NCI-H1092 treated with DMSO at 0.1 percent for 48 hours (cell line): ENCODE data around the gene AP5S1.
"Not testable (repeated sequence)": the region's sequence is repeated elsewhere in the genome, so short reads cannot be mapped to it uniquely, and the experiment has no call there.

Experiments used
- DNase-seq: peaks from one replicate; lab custom pipeline; 2025; lab: John Stamatoyannopoulos, UW

The AP5S1 gene

DNA sequence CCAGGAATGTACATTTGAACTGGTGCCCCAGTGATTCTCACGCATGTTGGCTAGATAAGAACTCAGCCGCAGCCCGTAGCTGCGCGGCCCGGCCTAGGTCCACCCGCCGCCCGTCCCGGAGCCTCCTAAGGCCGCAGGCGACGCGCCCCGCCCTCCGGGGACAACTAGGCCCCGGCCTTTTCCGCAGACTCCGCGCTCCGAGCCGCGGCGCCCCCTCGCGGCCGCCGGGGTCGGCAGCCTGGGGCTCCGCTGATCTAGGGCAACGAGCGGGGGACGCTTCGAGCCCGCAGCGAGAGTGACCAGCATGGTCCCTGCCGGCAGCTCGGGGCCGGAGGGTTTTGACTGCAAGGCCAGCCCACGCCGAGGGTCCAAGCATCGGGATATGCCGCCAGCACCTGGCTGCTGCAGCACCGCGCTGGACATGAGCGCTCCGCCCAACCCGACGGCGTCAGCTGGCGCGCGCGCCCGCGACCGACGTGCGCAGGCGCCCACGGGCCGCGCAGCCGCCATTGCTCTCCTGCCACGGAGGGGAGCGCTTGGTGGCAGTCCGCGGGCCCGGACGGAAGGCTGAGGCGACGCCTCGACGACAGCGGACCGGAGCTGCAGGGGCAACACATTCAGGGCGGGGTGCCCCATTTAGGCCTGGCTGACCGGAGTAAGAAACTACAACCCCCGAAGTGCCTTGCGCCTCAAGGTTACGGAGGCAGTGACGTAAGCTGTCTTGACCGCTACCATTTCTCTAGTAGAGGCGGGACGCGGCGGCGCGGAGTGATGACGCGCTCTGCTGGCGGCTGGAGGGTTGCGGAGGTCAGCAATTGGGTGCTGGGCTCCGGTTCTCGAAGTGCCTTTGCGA, at the start of gene AP5S1:
TSS of gene AP5S1 (plus strand) at position 500 of the 853 bp plus-strand sequence. CDS start 1,571 bp downstream, outside the sequence.
- DNase-seq, result peak; percentile 96

DNA sequence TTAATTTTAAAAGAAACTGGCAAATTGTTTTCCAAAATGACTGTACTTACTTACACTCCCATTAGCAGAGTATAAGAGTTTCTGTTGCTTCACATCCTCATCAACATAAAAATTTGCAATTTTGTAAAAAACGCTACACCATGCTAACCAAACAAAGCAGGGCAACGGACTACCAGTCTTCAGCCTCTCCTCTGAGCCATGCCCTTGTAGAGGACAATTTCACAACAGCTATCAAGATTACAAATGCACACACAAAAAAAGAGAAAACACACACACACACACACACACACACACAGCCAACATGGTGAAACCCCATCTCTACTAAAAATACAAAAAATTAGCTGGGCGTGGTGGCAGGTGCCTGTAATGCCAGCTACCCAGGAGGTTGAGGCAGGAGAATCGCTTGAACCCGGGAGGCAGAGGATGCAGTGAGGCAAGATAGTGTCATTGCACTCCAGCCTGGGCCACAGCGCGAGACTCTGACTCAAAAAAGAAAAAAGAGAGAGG, 48.7 kb upstream of the AP5S1 start:
- DNase-seq, result no peak

DNA sequence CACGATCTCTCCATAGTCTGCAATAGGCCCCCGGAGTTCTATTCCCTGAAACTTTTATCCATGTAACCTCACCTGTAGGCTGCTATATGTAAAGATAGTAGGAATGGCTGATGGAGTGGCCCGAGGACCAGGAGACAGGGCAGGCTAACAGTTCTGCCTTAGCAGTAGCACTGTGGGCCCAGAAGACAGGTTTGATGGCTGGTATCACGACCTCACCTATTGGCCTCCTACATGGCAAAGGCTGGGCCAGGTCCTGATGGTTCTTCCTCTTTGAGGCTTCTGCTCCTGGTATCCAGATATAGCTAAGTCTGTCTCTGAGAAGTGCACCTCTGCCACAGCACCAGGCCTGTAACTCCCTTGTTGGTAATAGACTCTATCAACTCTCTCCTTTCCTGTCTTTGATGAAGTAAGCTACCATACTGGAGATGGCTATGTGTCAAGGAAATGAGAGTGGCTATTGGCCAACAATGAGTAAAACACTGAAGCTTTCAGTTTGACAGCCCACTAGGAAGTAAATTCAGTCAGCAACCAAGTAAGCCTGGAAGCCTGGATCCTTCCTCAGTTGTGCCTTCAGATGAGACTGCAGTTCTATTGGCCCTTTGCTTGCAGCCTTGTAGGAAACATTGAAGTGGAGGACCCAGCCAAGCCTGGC, 44.8 kb upstream of the AP5S1 start:
- no peak for DNase-seq

DNA sequence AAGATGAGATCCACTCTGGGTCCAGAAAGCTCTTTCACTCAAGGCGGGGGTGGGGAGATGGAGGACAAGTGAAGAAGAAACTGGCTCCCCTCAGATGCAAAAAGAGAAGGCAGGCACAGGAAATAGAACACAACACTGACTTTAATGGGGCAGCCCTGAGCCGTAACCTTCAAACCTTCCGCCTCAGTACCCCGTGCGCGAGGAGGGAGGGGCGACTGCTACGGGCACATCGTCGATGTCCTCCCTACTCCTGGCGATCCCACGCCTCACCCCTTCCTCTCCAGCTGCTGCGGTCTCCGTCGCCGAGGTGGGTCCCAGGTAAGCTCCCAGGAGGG, 43.0 kb upstream of the AP5S1 start:
- no peak for DNase-seq

DNA sequence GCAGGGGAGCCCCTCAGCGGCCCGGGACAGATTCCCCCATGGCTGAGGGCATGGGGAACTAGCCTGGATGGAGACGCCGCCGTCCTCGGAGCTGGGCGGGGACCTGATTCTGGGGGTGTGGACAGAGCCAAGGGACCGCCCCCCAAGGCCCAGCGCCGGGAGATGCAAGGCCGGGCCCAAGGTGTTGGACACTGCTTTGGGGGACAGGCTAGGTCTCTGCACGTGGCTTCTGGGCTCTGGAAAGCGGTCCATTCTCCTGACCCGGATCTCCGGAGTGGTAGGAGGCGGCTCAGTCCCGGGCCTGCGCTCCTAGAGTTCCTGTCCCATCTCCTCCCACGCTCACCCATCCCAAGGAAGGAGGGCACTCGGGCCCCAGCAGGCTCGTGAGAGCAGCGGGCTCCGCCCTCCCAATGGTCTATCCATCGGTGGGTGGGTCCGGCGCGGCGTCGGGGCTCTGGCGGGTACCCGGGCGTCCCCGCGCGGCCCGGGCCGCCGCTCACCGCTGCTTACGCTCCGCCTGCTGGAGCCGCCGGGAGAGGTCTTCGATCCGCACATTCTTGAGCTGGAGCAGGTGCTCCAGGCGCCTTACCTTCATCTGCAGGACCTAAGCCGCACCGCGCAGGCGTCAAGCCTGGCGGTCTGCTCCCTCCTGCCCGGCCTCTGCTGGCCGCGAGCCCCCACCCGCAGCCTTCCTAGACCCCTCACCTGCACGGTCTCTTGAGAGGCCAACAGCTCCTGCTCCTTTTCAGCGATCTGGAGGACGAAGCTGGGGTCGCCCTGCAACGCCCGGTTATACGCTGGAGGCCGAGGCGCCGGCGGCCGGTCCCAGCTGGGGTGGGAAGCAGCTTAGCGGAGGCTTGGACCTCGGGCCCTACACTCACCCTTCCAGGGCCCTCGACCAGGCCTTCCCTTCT, 42.4 kb upstream of the AP5S1 start:
- no peak for DNase-seq

GRCh38 chr20:3778976-3779375, 41.4 kb upstream of the AP5S1 start:
- DNase-seq, result no peak

GRCh38 chr20:3781153-3781910, 39.0 kb upstream of the AP5S1 start, which contains the start of gene SPEF1:
Gene SPEF1 (minus strand): TSS chr20:3781448. CDS start chr20:3781287, 161 bp downstream.
- peak; percentile 91 for DNase-seq

DNA sequence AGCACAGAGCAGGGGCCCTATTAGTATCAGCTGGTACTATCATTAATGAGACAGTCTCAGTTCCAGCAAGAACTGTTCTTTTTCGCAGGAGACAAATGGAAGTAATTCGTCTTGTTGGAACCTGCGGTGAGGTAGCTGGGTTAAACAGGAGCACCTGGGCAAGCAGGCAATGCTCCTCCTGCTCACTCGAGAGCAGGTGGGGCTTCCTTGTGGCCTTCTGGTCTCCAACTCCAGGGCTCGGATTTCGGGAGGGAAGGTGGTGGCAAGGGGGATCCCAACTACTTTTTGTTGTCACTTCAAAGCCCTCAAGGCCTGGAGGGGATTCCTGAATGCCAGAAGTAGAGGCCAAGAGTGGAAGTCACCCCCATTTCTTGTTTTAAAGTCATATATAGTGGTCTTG, 37.8 kb upstream of the AP5S1 start:
- no peak for DNase-seq

DNA sequence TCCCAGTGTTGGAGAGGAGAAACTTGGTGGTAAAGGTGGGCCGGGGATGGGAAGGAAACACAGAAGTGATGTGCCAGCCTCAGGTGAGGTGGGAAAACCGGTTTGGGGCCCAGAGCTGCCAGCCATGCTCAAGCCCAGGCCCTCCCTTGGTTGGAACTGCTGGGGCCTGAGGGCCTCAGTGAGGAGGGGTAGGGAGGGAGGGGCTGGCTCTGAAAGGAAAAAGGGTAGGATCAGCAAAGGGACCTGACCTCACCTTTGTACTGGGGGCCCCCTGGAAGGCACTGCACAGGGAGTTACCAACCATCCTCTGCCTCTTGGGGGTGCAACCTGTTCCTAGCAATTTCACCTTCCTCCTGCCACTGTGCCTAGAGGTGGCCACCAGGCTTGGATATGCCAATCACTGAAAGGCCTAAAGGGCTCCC, 37.3 kb upstream of the AP5S1 start:
- no peak for DNase-seq

- no peak for DNase-seq
Observed at GRCh38 chr20:3783511-3784195, 36.7 kb upstream of the AP5S1 start.

DNA sequence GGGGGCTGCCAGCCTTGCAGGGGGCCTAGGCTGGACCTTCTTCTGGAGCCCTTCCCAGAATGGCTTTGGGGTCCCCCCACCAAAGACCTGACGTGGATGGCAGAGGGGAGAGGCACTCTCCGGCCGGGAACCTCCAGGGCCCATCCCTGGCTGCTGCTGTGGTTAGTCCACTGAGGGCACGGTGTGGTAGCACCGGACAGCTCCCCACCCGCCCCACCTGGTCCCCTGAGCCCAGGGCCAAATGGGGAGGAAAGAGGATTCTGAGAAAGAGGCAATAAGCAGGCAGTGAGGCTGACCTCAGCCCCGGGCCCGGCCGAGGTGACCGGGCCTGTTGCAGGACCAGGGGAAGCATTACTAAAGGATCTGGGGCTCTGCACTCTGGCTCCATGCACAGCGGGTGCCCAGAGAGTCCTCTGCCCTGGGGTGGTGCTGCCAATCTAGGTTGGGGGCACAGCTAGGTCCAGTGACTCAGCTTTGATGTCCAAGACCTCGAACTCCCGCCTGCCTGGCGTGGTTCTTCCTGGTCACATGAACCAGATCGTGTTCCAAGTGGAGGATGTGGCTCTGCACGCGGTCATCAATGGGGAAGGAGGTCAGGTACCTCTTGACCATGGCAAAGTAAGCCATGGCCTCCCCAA, 36.0 kb upstream of the AP5S1 start:
- no peak for DNase-seq

DNA sequence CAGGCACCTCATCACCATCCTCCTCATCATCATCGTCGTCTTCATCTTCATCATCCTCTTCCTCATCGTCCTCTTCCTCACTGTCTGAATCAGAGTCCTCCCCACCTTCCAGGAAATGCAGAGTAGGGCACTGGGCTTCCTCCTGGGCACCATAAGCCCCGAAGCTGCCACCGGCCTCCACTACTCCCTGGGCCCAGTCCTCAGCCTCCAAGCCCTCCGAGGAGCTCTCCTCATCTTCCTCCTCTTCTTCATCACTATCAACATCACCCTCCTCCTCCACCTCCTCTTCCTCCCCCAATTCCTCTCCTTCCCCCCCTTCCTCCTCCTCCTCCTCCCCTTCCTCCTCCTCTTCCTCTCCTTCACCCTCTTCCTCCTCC, 35.5 kb upstream of the AP5S1 start:
- no peak for DNase-seq

DNA sequence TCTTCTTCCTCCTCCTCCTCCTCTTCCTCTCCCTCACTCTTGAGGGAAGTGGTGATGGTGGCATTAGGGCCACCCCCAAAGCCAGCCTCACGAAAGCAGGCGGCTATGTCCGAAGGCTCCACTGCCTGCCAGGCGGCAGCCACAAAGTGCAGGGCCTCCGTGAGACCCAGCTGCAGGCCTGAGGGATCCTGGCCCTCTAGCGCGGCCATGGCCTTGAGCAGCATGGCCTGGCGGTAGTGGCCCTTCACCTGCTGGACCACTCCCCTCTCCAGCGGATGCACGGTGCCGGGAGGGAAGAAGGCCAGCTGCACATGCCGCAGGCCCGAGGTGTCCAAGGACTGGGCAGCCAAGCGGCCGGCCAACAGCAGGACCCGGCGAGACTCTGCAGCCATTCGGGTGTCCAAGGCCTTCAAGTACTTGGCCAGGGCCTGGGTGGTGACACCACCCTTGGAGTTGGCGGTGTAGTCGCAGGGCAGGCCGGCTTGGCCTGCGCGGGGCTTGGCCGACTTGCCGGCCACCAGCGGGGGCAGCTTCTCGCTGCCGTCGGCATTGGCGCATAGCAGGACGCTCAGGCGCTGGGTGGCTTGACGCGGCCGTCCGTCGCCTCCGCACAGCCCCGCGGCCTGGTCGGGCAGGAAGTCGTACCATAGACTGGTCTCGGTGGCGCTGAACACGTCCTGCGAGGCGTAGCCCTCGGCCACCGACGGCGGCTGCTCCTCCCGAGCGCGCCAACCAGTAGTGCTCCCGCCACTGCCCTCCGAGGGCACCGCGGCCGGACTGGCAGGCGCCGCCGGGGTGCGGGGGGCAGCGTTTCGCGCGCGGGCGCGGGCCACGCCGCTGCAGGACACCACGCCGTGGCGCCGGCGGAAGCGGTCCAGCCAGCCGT, 34.9 kb upstream of the AP5S1 start:
- no peak for DNase-seq

- peak; percentile 40 for DNase-seq
Observed at GRCh38 chr20:3786126-3786484, 34.2 kb upstream of the AP5S1 start.

- DNase-seq, result peak; percentile 81
Observed at GRCh38 chr20:3786665-3787323, 33.6 kb upstream of the AP5S1 start, which contains the start of gene CENPB. Gene CENPB (minus strand): TSS chr20:3786740. CDS start chr20:3786483, 257 bp downstream.

- DNase-seq, result no peak
Observed at GRCh38 chr20:3787324-3788014, 32.9 kb upstream of the AP5S1 start.

DNA sequence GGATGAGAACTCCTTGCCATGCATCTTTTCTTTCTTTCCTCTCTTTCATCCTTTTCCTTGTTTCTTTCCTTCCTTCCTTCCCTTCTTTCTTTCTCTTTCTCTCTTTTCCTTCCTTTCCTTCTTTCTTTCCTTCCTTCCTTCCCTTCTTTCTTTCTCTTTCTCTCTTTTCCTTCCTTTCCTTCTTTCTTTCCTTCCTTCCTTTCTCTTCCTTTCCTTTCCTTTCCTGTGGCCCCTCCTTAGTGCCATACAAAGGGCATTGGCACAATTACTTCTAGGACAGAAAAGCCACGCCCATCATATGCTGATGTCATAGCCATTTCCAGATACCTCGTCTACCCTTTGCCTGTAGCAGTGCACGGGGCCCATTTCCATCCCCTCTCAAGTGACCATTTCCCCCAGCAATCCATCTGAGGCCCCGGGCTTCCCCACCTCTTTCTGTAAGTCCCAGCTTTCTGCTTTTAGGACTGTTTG, 31.6 kb upstream of the AP5S1 start:
- DNase-seq, result no peak

GRCh38 chr20:3789201-3789600, 31.1 kb upstream of the AP5S1 start:
- DNase-seq, result not testable (repeated sequence)
